Subcutaneous preadipocyte (primary cell): Measurements from ENCODE around the gene TFPT. TPM values are rescaled to one million over a fixed set of nuclear protein-coding genes. Genes with fewer than 3 reads are reported as not detected.

Experiments
- total RNA-seq: library from RNA; depleted of rRNA; stranded (reverse); fragments of >200 nt; gene quantifications from 2 replicates; pipeline ENCODE4 v1.2.3, GENCODE V29; 2012

Gene TFPT, protein sequence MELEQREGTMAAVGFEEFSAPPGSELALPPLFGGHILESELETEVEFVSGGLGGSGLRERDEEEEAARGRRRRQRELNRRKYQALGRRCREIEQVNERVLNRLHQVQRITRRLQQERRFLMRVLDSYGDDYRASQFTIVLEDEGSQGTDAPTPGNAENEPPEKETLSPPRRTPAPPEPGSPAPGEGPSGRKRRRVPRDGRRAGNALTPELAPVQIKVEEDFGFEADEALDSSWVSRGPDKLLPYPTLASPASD
- total RNA-seq = 8.4 and 10.3 TPM in 2 replicates

DNA sequence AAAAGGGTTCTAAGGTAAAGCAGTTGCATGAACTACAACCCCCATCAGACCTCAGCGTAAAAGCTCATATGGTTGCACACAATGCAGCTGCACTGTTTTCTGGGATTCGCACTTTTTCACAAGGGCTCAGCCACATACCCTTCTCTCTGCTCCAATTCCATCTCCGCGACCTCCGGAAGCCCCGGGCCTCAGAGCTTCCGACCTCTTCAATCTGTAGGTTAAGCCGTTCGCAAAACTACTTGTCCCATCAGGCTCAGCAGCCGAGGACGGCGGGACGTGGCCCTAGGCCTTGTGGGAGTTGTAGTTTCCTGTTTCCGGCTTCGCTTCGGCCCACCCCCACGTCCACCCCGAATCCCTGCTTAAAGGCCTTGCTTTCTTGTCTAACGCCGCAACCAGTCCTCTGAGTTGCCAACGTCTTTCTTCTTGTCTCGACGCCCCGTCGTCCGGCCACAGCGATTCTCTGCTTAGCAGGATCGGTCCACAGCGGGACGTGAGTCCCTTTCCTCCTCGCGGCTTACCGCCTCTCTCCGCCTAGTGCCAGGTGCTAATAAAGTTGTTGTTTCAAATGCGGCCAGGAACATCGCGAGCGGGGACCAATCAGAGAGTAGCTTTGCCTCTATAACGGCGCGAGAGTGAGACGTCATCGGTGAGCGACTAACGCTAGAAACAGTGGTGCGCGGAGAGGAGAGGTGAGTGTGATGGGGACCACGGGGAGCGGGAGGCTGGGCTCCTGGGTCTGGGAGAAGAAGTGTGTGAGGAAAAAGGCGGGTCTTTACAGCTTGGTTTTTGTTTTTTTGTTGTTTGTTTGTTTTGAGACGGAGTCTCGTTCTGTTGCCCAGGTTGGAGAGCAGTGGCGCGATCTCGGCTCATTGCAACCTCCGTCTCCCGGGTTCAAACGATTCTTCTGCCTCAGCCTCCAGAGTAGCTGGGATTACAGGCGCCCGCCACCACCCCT, at the start of gene TFPT, which contains the start of gene PRPF31:
TSS of gene TFPT (minus strand) at position 549 of the 955 bp plus-strand sequence. CDS start at position 161, 388 bp downstream.
TSS of gene PRPF31 (plus strand) at position 646 of the 955 bp plus-strand sequence. CDS start 2,525 bp downstream, outside the sequence.

DNA sequence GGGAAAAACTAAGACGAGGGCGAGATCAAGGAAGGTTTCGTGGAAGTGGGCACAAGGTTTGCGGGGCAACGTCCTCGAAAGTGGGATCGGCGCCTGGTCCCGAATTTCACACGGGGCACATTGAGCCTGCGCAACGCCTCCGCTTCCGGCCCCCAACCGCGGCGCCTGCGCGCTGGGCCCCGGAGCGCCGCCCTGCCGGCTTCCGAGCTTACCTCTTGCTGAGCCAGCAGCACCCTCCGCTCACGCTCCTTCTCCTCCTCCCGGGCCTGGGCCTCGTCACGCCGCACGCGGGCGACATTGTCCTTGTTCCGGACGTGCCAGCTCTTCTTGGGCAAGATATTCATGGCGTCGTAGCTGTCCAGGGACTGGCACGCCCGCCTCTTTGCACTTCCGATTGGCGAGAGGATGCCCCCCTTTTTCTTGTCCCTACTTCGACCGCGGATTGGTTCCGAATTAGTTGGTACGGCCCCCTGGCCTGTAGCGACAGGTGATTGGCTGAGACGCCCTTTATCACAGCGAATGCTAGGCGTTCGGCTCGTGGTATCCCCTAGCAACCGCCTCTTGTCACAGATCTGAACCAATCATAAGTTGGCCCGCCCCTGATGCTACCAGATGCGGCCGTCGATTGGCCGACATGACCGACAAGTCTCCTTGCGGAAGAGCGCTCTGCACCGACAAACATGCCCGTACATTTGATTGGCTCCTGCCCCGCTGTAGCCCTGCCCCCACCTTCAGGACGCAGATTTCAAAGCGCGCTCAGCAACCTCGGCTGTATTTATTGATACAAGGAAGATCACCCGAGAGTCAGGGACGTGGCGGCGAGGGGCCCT, 44.1 kb upstream of the TFPT start, which contains the start of gene LENG1:
TSS of gene LENG1 (minus strand) at position 370 of the 830 bp plus-strand sequence. CDS start at position 344, 26 bp downstream.

DNA sequence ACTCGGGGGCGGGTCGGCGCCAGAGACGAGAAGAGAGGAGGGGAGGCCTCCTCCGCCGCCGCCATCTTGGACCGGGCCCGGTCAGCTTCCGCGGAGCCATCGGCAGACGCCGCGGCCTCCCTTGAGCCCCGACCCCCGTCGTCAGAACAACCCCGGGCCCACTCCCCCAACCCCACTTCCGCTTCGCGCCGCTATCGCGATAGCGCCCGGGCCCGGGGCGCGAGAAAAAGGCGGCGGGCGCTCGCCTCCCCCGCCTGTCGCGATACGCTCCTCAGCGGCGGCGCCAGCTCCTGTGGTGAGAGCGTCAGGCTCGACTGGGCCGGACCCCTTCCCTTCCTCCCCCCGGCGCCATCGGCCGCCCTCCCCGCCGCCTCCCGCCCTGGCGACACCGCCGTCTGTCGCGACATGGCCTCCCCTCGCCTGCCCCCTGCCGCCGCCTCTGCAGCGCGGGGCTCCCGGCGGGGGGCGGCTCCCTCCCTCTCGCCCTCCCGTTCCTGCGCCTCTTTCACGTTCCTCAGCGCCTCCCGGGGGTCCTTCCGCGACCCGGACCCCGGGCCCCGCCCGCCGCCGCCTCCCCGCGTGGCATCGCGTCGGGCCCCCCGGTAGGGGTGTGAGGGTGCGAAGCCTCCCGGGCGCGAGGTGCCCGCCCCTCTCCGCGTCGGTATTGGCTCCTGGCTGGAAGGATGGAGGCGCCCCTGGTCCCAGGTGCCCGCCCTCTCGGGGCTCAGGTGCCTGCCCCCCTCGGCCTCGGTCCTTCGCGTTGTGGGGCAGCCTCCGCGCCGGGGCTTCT, 22.4 kb upstream of the TFPT start, which contains the start of gene CNOT3:
TSS of gene CNOT3 (plus strand) at position 64 of the 790 bp plus-strand sequence. CDS start 5,217 bp downstream, outside the sequence.

DNA sequence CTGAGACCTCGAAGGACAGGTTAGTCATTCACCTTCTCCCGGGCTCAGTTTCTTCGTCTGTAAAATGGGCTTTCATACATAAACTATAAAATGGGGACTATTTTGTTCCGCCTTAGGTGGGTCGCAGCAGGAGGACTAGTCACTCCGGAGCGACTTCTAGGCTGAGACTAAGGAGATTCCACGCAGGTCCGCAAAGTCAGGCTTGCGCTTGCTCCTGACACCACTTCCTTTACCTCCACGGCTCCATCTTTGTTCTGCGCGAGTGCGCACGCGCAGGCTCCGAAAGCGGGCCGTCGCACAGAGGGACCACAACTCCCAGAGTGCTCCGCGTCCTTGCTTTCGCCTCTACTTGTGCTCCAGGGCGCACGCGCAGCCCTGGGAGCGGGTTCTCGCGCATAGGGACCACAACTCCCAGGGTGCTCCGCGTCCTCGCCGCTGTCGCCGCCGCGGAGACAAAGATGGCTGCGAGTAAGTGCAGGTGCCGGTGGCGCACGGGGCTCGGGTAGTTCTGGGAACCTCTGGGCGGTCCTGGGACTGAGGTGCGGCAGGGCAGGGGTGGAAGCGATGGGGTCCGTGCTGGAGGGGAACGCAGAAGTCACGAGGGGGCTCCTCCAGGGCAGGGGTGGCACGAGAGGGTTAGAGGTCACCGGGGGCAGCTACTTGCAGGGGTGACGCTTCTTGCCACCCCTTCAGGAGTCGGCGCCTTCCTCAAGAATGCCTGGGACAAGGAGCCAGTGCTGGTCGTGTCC, 12.9 kb downstream of the TFPT start, which contains the start of gene NDUFA3:
TSS of gene NDUFA3 (plus strand) at position 435 of the 749 bp plus-strand sequence. CDS start at position 459, 24 bp downstream.

DNA sequence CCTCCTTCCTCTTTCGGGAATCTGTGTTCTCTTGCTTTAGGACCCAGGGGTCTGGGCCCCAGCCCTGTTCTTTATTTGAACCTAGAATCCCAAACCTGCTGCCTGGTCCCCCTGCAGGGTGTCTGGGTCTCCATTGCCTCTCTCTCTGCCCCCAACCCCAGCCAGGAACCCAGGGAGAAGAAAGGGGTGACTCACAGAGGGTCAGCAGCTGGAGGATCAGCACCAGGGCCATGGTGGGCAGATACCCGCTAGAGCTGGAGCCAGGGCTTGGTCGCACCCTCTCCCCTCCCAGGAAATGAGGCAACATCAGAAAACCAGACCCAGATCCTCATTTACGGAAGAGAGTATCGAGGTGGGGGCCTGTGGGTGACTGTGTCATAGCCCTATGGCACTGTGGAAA, 14.9 kb downstream of the TFPT start, which contains the start of gene OSCAR:
TSS of gene OSCAR (minus strand) at position 243 of the 400 bp plus-strand sequence. CDS start at position 232, 11 bp downstream.

DNA sequence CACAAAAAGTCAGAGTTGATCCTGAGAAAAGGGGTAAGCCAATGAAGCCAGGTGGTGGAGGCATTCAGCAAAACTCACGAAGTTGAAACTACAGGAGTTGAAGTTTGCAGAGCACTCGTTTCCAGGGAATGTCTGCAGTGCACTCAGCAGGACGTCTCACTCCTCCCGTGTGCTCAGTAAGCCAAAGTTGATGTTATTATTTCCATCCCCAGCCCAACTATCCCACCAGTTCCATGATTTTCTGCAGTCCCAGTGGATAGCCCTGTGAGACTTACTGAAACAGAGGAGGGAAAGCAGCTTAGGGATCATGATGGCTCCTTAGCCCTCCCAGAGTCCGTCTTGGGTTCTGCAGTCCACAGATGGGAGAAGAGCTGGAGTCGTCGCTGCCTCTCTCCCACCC, 34.4 kb downstream of the TFPT start, which contains the start of gene TARM1:
TSS of gene TARM1 (minus strand) at position 334 of the 400 bp plus-strand sequence. CDS start at position 309, 25 bp downstream.

DNA sequence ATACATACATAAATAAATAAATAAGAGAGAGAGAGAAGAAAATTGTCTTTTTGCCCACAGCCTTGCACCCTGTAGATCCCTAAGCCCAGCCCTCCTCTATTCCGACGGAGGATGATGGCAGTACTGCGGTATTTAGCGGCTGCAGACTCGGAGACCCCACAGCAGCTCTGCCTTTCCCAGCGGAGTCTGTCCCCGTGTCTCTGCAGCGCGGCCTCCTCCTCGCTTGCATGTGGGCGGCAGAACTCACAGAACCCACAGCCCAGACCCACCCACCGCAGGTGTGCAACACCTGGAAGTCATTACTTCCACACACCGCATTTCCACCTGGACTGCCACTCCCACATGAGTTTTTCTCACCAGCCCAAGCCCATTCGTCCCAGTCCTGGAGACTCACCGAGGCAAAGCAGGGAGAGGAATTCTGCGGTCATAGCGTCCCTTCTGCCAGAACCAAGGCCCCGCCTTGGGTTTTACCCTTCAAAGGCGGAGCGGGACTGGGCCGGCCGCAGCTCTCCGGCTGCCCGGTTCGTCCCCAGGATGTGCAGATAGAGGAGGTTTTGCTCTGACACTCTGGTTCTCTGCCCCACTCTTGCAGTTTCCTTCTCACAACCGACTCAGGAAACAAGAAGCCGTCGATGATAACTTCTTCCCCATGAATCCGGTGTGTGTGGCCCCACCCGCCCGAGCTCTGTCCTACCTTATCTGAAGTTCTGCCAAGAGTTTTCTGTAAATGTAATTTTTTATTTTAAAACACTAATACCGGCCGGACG, 51.9 kb downstream of the TFPT start, which contains the start of gene VSTM1:
TSS of gene VSTM1 (minus strand) at position 548 of the 767 bp plus-strand sequence. CDS start at position 428, 120 bp downstream.

Other genes with a start within 250 kb of the TFPT start
- 15.1 and 23.7 TPM in 2 replicates for gene MYADM, start 247.8 kb downstream of the TFPT start, total RNA-seq
- not detected in 2 replicates for gene PRKCG, start 233.5 kb downstream of the TFPT start, total RNA-seq
- gene CACNG7, start 206.4 kb downstream of the TFPT start, total RNA-seq = 0.98 TPM in 1 of 2 replicates, not detected in the other
- 0.20 TPM in 1 of 2 replicates, not detected in the other for gene CACNG8, start 152.7 kb downstream of the TFPT start, total RNA-seq
- gene CACNG6, start 124.0 kb downstream of the TFPT start, total RNA-seq = not detected in 2 replicates
- not detected in 2 replicates for gene VSTM1, start 51.8 kb downstream of the TFPT start, total RNA-seq
- gene TARM1, start 34.3 kb downstream of the TFPT start, total RNA-seq = not detected in 2 replicates
- gene OSCAR, start 14.9 kb downstream of the TFPT start, total RNA-seq = under 0.01 and 0.20 TPM in 2 replicates
- 9.9 and 12.1 TPM in 2 replicates for gene NDUFA3, start 12.8 kb downstream of the TFPT start, total RNA-seq
- 49.6 and 55.5 TPM in 2 replicates for gene PRPF31, start 97 bp upstream of the TFPT start, total RNA-seq
- 7.3 and 9.2 TPM in 2 replicates for gene CNOT3, start 22.1 kb upstream of the TFPT start, total RNA-seq
- 4.3 and 4.8 TPM in 2 replicates for gene LENG1, start 44.1 kb upstream of the TFPT start, total RNA-seq
- not detected in 2 replicates for gene TMC4, start 57.5 kb upstream of the TFPT start, total RNA-seq
- 30.9 and 32.0 TPM in 2 replicates for gene MBOAT7, start 73.9 kb upstream of the TFPT start, total RNA-seq
- 60.8 and 64.7 TPM in 2 replicates for gene TSEN34, start 75.7 kb upstream of the TFPT start, total RNA-seq
- 1,299 and 2,011 TPM in 2 replicates for gene RPS9, start 85.2 kb upstream of the TFPT start, total RNA-seq
- 0.20 TPM in 1 of 2 replicates, not detected in the other for gene LILRB3, start 107.3 kb upstream of the TFPT start, total RNA-seq
- not detected in 2 replicates for gene LILRA6, start 127.1 kb upstream of the TFPT start, total RNA-seq
- gene LILRB5, start 141.6 kb upstream of the TFPT start, total RNA-seq = not detected in 2 replicates
- not detected in 2 replicates for gene LILRB2, start 165.5 kb upstream of the TFPT start, total RNA-seq
- gene LILRA5, start 197.5 kb upstream of the TFPT start, total RNA-seq = not detected in 2 replicates
- gene LILRA4, start 223.5 kb upstream of the TFPT start, total RNA-seq = not detected in 2 replicates
- not detected in 2 replicates for gene LAIR1, start 249.3 kb upstream of the TFPT start, total RNA-seq